Caco-2 (cell line): ENCODE results near the gene CNTN5. TPM values are rescaled to one million over a fixed set of nuclear protein-coding genes. Genes with fewer than 3 reads are reported as not detected.

Source experiments
- BruUV-seq: library from RNA; stranded (reverse); fragments of 400-500 nt; replicated peaks from 2 replicates; lab custom pipeline; 2021; lab: Mats Ljungman, UMichigan
- CTCF ChIA-PET: fragments of 300-600 bp; sonication (Branson Sonifier 250); formaldehyde crosslinking; loops from one replicate; lab custom pipeline; 2022; ENCODE audit warnings: antibody characterized with exemption; lab: Charles Lee
- POLR2A ChIA-PET: fragments of 300-600 bp; sonication (Branson Sonifier 250); formaldehyde crosslinking; loops from one replicate; lab custom pipeline; 2022; ENCODE audit warnings: antibody characterized with exemption; lab: Charles Lee
- DNase-seq, 2 experiments: peaks; one replicate each; pipeline versions ENCODE4 v3.0.0 to v3.0.0-alpha.2; 2020 to 2022
- H3K27me3 ChIP-seq: replicated peaks from 2 replicates; pipeline ENCODE4 v1.6.0; 2011; ENCODE audit warnings: low read length; ENCODE audit not compliant: control insufficient read depth, insufficient read depth
- H3K36me3 ChIP-seq: 2 replicates; pipeline ENCODE4 v1.5.1; 2011; ENCODE audit warnings: low read length; ENCODE audit not compliant: control insufficient read depth, insufficient read depth
- H3K4me1 ChIP-seq: fragments of 250-450 bp; sonication (Bioruptor Pico); 2 replicates; pipeline ENCODE4 v1.5.1; 2020; ENCODE audit warnings: mild to moderate bottlenecking
- H3K4me3 ChIP-seq: 2 replicates; pipeline ENCODE4 v1.5.1; 2011; ENCODE audit warnings: low read depth, mild to moderate bottlenecking, control low read depth, low read length
- H3K9me3 ChIP-seq: fragments of 250-450 bp; sonication (Bioruptor Pico); 2 replicates; pipeline ENCODE4 v1.5.1; 2020; ENCODE audit warnings: mild to moderate bottlenecking, moderate library complexity
- H3K27ac Mint-ChIP-seq: one replicate; pipeline ENCODE4 v1.8.0; 2022; ENCODE audit warnings: mixed read lengths; ENCODE audit not compliant: unreplicated experiment
- H3K27me3 Mint-ChIP-seq: one replicate; pipeline ENCODE4 v1.8.0; 2022; ENCODE audit warnings: mixed read lengths; ENCODE audit not compliant: insufficient read depth, unreplicated experiment
- H3K36me3 Mint-ChIP-seq: one replicate; pipeline ENCODE4 v1.8.0; 2022; ENCODE audit warnings: mild to moderate bottlenecking, mixed read lengths; ENCODE audit not compliant: insufficient read depth, unreplicated experiment
- H3K4me1 Mint-ChIP-seq: one replicate; pipeline ENCODE4 v1.8.0; 2022; ENCODE audit warnings: low read depth, mixed read lengths; ENCODE audit not compliant: unreplicated experiment
- H3K4me3 Mint-ChIP-seq: one replicate; pipeline ENCODE4 v1.8.0; 2022; ENCODE audit warnings: mild to moderate bottlenecking, moderate library complexity, mixed read lengths; ENCODE audit not compliant: unreplicated experiment
- H3K9me3 Mint-ChIP-seq: one replicate; pipeline ENCODE4 v1.8.0; 2022; ENCODE audit warnings: mixed read lengths; ENCODE audit not compliant: unreplicated experiment
- CTCF ChIP-seq, 2 experiments: fragments of 200-600 bp in 1 of 2; IDR thresholded peaks; 1 replicate in 1 of 2; 2 replicates in 1 of 2; pipeline versions ENCODE4 v1.5.1 to v1.8.0; 2011 to 2022; ENCODE audit warnings: antibody characterized with exemption in 1 of 2, control low read depth in 1 of 2, inconsistent platforms in 1 of 2, low read depth in 1 of 2, low read length in 1 of 2, mild to moderate bottlenecking in 1 of 2, moderate library complexity in 1 of 2; ENCODE audit not compliant: insufficient read depth in 1 of 2, severe bottlenecking in 1 of 2, unreplicated experiment in 1 of 2
- intact Hi-C: fragments of 100-400 bp; cut with micrococcal nuclease; formaldehyde crosslinking; loops from one replicate; pipeline ENCODE4 v1.10.0; 2022; ENCODE audit not compliant: unreplicated experiment
- total RNA-seq: library from RNA; stranded (reverse); gene quantifications from 2 replicates; pipeline ENCODE4 v1.2.3, GENCODE V29; 2022

Gene CNTN5
- total RNA-seq, 1 experiment from 2014 or later: 1.00 TPM

- Histone ChIP-seq H3K9me3 (no peaks in the 10 kb centered on the region), H3K4me3 (no peak overlapping the region), H3K4me1 (no peaks in the 10 kb centered on the region), H3K36me3 (no peaks in the 10 kb centered on the region), H3K27me3 (no peaks in the 10 kb centered on the region)
- intact Hi-C loops: no loop called here
- POLR2A ChIA-PET: no interaction called here
- no peak overlapping the region for H3K4me3 Mint-ChIP-seq
- H3K4me1 Mint-ChIP-seq: no peaks in the 10 kb centered on the region
- CTCF ChIA-PET: no interaction called here
- H3K27ac Mint-ChIP-seq: no peak overlapping the region
- DNase-seq: no peak
- peaks cover 3% of the 10 kb centered on the region for H3K27me3 Mint-ChIP-seq
- no peak for TF ChIP-seq CTCF (IDR thresholded peaks at IDR 0.05; ENCODE audit: insufficient read depth in 1 of 2, low read depth in 1 of 2, low read length in 1 of 2, severe bottlenecking in 1 of 2, unreplicated experiment in 1 of 2)
- H3K9me3 Mint-ChIP-seq: no peaks in the 10 kb centered on the region
- no TSS peak for BruUV-seq
- H3K36me3 Mint-ChIP-seq: no peaks in the 10 kb centered on the region
Measured at GRCh38 chr11:99063331-99063730, 42.6 kb downstream of the CNTN5 start.

- DNase-seq: no peak
- no peaks in the 10 kb centered on the region for H3K4me1 ChIP-seq
- no peak overlapping the region for H3K4me3 ChIP-seq
- intact Hi-C loops: no loop called here
- no peaks in the 10 kb centered on the region for H3K9me3 ChIP-seq
- Mint-ChIP-seq H3K36me3 (no peaks in the 10 kb centered on the region), H3K4me1 (no peaks in the 10 kb centered on the region), H3K27me3 (peaks cover 3% of the 10 kb centered on the region), H3K27ac (no peak overlapping the region), H3K4me3 (no peak overlapping the region), H3K9me3 (no peaks in the 10 kb centered on the region)
- no peak for TF ChIP-seq CTCF (IDR thresholded peaks at IDR 0.05; ENCODE audit: insufficient read depth in 1 of 2, low read depth in 1 of 2, low read length in 1 of 2, severe bottlenecking in 1 of 2, unreplicated experiment in 1 of 2)
- no peaks in the 10 kb centered on the region for H3K36me3 ChIP-seq
- CTCF ChIA-PET: no interaction called here
- POLR2A ChIA-PET: no interaction called here
- no TSS peak for BruUV-seq
- no peaks in the 10 kb centered on the region for H3K27me3 ChIP-seq
Measured at GRCh38 chr11:99065121-99065520, 44.4 kb downstream of the CNTN5 start.

- ChIA-PET CTCF (interaction anchor here (0.7 kb wide), 1 partner anchor 8 kb away, joined by 4 read pairs; no protein-coding TSS in a partner anchor), POLR2A (no interaction called here)
- H3K27me3 ChIP-seq: no peaks in the 10 kb centered on the region
- Mint-ChIP-seq H3K27me3 (peaks cover 3% of the 10 kb centered on the region), H3K27ac (no peak overlapping the region), H3K36me3 (no peaks in the 10 kb centered on the region), H3K9me3 (no peaks in the 10 kb centered on the region), H3K4me3 (no peak overlapping the region), H3K4me1 (no peaks in the 10 kb centered on the region)
- no peak overlapping the region for H3K4me3 ChIP-seq
- no peak for DNase-seq
- no peaks in the 10 kb centered on the region for H3K4me1 ChIP-seq
- no peak for TF ChIP-seq CTCF (IDR thresholded peaks at IDR 0.05; ENCODE audit: insufficient read depth in 1 of 2, low read depth in 1 of 2, low read length in 1 of 2, severe bottlenecking in 1 of 2, unreplicated experiment in 1 of 2)
- intact Hi-C loops: no loop called here
- no peaks in the 10 kb centered on the region for H3K36me3 ChIP-seq
- BruUV-seq: no TSS peak
- no peaks in the 10 kb centered on the region for H3K9me3 ChIP-seq
Measured at GRCh38 chr11:99066618-99067317, 46.0 kb downstream of the CNTN5 start.
